HG03457 (cell line): ENCODE results near the gene ARHGAP15.

ENCODE experiments used
- ATAC-seq: cut with Tn5 transposase; IDR thresholded peaks from one replicate; pipeline ENCODE4 v1.9.1; 2021; ENCODE audit warnings: moderate number of reproducible peaks; ENCODE audit not compliant: unreplicated experiment

The ARHGAP15 gene

DNA sequence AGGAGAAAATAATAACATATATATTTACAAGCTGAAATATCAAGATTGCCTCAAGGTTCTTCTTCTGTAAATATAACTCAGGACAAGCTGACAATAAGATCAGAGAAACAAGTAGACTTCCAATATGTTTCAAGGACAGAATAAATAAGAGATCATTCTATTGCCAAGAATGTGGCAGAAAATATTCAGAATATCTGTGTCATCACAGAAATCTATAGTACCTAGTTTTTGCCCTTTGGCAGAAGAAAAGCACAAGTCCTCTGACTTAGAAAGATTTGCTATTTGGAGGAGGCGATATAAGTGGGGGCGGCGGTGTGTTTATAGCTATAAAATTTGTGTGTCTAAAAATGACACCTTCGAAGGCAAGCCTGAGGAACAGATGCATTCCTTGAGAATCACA, 34.3 kb downstream of the ARHGAP15 start:
- ATAC-seq = no peak

DNA sequence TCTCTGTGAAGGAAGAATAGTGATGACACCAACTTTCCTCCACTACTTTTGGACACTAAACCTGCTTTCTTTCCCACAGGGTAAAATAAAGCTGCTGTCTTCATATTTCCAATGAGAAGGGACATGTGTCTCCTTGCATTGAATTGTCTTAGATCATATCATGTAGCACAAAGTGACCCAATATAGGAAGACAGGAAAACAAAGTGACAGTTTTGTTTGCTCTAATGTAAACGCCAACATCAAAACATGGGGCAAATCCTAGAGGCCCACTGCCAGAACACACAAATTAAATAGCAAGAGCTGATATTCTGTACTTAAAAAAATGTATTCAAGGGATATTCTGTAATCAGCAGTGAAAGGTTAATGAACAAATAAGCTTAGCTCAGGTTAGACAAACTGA, 36.1 kb downstream of the ARHGAP15 start:
- ATAC-seq = no peak

DNA sequence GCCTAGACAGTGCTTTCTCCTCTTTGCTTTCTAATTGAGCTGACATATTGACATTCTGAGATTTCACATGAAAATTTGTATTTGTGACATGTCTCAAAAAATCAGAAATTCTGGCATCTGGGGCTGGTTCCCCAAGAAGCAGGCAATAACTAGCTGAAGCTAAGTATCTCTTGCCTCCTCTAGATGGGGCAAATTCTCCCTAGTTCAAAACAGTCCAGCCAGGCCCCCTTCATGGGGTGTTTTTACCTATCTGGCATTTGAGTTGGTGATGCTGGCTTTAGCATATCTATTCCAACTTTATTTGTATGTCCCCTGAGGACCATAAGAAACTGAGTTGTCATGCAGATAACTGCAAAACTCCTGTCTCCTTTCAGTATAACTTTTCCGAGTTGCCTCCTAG, 39.9 kb downstream of the ARHGAP15 start:
- ATAC-seq = no peak

DNA sequence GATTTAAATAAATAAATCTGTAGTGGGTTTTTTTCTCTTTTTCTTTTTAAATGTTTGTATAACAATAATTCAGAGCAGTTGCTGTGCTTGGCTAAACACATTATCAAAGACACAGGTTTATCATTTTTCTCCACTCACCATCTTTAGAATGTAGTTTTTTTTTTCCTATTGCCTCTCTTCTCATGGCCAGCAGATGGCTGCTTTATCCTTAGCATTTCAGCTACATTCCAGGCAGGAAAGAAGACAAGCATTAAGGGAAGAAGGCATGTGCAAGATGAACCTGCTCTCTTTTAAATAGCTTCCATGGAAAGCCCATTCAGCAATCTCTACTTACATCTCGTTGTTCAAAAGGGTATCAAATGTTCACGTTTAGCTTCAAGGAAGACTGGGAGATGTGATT, 42.6 kb downstream of the ARHGAP15 start:
- no peak for ATAC-seq

DNA sequence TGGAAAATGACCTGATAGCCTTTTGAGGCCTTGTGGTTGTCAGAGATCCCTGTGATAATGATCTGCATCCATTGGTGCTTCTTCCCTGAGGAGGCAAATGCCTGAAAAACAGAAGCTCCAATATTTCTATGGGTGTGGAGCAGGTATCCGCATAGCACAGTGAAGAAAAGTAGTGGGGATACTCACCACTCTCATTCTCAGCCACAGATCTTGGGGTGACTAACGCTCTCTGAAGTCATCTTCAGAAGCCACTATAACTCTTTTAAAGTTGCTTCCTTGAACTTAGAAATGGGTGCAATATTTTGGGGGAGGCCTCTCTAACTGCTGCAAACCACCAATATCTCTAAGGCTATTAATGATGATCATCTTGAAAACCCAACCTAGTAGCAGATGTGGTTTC, 46.2 kb downstream of the ARHGAP15 start:
- ATAC-seq = no peak

DNA sequence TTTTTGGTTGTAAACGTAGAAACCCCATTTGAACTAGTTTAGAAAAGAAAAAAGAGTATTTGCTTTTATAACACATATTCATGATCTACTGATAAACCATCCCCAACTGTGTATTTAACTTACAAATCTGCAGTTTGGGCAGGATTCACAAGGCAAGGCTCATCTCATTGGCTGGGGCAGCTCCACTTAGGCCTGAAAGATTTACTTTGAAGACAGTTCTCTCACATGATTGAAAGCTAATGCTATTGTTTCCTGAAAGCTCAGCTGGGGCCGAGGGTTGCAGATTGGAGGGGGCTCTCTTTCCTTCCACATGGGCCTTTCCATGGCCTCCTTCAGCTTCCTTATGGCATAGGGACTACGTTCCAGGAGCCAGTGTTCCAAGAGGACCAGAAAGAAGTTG, 47.4 kb downstream of the ARHGAP15 start:
- no peak for ATAC-seq

DNA sequence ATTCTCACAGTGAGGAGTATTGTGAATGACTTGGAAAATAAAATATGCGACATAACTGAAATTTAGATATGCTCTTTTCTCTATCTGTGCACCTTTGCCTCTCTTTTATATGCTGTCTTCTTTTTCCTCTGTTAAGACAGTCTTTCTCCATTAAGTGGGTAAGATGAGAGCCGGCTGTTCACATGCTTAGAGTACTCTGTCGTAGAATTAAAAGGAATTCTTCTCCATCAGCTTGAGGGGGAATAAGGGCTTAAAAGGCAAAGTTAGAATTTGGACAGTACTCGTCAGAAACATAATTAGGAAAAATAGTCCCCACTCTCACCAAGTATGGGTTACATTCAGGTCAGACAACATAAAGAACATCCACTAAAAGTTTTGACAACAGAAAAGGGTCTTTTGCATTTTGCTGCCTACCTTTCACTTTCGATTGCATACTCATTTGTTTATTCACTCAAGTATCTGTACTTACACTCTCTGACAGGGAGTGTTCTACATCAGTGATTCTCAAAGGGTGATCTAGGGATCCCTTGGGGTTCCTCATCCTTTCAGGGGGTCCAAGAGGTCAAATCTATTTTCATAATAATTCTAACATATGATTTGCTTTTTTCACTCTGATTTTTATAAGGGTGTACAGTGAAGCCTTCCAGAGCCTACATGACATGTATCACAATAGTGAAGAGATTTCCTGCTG, 48.0 kb downstream of the ARHGAP15 start:
- ATAC-seq = peak; percentile 97

DNA sequence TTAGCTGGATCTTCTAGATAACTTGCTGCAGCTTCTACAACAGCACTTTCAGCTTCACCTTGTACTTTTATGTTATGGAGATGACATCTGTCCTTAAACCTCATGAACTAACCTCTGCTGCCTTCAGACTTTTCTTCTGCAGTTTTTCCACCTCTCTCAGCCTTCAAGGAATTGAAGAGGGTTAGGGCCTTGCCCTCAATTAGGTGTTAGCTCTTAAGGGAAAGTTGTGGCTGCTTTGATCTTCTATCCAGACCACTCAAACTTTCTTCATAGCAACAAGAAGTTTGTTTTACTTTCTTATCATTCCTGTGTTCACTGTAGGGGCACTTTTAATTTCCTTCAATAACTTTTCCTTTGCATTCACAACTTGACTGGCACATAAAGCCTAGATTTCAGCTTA, 52.3 kb downstream of the ARHGAP15 start:
- ATAC-seq = no peak

DNA sequence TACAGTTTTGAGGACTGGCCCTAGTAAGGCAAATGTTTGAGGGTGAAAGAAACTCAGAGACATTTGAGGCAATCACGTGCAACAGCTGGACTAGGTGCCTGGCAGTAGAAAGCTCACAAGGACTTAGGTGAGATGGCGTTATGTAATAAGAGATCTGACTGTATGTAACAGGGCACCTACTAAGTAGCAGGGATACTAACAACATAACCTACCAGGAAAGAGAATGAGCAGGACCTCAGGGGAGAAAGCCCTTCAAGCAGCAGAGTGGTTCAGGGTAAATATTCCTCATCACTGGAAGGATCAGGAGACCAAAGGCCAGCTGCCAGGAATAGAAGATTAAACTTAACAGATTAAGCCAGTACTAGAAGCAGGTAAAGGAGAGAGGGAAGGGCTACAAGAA, 53.4 kb downstream of the ARHGAP15 start:
- no peak for ATAC-seq

DNA sequence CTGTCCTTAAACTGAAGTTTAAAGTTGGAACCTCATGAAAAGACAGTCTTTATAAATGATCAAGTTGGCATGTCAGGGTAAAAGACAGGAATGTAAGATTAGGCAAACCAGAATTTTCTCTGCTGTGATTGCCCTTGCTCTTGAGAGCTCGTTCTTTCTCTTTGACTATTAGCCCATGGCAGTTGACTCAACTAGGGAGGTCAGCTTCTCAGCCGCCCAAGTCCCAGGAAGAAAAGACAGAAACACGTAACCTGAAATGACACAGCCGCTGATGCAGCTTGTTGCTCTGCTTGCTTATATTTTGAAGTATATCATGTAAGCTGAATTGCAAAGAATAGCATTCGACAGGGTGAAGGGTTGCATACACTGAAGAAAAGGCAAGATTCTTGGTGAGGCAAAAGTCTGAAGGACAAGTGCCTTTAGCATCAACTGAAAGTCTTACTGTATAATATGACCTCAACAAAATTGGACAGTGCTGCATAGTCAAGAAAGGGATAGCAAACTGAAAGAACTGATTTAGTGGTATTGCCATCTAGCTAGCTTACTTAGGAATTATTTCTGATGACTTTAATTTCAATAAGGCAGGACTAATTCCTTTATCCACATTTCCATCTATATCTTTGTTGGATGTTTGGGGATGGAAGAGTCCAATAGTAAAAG, 54.7 kb downstream of the ARHGAP15 start:
- ATAC-seq = no peak

DNA sequence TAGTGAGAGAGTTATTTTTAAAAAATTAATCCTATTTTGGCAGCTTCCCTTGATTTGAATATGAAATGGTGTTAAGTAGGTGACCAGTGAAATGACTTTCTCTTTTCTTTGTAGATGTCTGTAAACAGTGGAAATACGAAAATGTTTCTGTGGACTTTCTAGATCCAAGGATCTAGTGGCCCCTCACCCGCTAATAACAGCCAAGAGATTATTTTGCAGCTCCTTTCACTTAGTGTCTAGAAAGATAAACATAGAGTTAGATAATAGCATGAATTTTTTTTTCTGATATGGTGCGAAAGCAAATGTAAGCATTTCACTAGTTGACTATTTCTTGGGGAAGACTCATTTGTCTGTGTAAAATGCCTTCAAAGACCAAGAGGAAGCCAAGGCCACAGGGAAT, 57.7 kb downstream of the ARHGAP15 start:
- ATAC-seq = no peak

DNA sequence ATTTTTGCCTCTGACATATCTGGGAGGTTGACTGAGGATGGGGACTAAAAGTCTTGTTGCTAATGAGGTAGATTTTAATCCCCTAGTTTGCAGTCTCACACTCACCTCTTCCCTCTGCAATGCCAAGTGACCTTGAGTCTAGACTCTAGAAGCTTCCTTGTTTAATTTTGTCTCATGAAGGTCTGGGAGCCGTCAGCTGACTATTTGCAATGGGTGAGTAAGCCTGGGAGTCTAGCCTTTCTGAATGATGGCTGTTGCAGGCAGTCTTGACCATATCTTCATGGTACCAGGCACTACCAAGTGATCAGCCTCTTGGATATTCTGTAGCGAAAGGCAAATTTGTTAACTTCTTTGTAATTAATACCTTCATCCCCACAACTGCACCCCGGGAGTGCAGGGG, 61.2 kb downstream of the ARHGAP15 start:
- ATAC-seq = no peak

DNA sequence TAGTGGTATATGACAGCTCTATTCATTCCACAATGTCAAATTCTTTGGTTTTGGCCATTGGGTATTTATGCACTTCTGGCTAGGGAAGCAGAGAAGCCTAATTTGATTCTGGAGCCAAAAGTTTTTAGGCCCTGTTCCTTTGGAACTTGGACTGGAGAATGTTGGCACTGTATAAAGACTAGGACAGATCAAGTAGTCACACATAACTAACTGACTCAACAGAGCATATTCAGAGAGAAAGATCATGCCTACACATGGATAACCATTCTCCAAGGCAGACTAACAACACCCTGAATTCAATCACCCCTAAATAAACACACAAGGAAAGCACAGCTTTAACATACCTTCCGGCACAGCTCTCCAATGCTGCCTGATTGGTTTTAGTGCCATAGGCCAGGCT, 62.9 kb downstream of the ARHGAP15 start:
- no peak for ATAC-seq

DNA sequence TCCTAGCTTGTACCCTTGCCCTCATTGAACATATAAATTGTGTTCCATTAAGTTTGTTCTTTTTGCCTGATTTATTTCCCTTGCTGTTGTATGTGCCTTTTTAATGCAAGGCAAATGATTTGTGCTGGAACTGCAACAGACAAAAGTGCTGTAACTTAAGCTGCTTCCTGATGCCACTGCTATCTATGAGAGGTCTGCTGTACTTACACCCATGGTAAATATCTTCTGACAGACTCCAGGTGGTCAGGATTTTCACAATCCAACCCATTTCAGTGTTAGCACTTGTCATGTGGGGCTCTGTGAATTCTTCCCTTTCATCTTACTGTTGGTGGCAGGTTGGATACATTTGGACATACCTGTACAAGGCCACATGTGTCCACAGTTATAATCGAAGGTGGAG, 63.5 kb downstream of the ARHGAP15 start:
- ATAC-seq = no peak

DNA sequence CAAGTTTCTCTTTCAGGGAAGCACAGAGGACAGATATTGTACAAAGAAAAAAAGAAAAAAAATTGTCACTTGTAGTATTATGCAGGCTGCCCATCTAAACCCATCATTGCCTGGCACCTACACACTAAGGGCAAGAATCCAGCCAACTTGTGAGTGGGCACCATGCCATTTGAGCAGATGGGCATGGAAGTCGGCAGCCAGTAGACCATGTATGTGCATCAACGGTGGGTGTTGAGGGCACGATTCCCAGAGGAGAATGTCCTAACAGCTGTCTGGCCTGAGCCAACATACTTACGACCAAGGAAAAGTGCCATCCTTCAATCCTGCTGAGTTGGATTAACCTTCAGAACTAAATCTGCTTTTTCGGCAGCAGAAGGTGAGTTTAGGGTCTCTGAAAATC, 63.9 kb downstream of the ARHGAP15 start:
- no peak for ATAC-seq

DNA sequence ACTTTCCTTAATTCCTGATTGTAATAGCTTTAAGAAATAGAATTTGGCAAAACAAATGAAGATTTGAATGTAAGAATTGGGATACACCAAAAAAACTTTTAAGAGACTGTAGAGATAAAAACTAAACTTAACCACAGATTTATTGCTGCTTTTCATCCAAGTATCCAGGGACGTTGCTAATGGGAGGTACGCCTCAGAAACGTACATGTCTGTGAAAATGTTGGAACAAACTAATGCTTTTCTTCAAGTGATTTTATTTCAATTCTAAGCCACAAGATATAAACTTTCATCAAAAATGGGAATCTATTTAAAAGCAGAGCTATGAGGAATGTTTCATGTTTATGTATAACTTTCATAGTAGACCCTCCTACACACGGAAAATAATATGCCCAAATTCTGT, 66.3 kb downstream of the ARHGAP15 start:
- ATAC-seq = no peak

DNA sequence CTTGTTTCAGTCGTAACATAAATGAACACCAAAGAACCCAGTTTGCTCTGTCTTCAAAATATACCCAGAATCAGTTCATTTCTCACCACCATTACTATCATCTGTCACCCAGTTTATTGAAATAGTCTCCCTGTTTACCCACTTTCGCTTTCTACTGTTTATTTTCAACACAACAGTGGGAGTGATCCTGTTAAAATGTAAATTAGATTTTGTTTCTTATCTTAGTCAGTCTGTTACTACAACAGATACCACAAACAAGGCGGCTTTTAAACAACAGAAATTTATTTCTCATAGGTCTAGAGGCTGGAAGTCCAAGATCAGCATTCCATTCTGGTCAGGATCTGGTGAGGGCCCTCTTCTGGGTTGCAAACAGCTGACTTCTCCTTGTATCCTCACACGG, 74.8 kb downstream of the ARHGAP15 start:
- no peak for ATAC-seq

DNA sequence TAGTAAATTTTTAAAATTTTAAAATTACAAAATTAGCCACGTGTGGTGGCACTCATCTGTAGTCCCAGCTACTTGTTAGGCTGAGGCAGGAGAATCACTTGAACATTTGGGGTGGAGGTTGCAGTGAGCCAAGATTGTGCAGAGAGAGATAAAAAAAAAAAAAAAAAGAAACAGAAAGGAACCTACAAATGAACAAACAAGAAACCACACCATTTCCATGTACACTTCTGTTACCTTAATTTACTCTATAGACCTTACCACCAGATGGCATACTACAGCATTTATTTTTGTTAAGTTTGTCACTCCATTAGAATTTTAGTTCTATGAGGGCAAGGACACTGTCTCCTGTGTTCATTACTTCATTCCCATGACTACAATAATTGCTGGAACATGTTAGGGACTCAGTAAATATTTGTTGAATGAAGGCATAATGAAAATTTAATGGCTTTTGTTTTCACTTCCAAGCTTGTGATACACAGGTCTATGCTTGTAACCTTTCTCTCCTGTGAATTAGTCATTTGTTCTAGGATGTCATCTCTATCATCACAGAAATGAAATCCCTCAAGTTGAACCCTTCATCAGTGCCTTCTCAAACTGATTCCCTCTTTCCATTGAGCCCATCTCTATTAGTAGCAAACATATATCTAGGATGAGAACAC, 76.0 kb downstream of the ARHGAP15 start:
- ATAC-seq = no peak

DNA sequence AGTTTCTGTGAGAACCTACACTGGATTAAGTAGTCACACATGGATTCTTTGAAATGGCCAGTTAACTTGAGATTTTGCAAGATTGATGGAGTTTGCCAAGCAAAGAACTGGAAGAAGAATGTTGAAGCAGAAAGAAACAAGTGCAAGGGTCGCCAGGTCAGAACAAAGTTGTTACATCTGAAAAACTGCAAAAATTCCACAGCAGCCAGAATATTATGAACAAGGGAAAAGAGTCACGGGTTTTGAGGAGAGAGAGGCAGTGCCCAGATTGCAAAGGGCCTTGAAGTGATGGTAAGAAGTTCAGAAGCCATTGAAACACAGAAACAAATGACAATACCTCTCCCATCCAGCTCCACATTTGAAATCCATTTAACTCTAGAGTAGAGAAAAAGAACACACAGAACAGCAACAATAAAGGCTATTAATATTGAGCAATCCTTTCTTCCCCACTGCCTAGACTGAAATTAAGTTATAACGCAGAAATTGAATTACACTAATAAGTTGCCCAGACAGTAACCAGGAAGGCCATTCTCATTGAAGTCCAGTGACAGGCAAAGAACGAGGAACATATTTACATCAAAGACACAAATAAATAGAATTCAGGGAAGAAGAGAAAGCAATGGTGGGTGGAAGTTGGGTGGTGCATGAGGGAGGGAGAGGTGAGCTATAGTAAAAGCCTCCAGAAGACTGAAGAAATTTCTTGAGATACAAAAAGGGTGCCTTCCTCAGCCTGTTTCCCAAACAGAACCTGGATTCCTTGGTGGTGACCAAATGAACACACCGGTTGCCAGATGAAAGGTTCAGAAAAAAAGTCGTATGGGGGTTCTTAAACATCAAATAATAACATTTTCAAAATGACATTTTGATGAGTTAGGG, 80.6 kb downstream of the ARHGAP15 start:
- no peak for ATAC-seq

DNA sequence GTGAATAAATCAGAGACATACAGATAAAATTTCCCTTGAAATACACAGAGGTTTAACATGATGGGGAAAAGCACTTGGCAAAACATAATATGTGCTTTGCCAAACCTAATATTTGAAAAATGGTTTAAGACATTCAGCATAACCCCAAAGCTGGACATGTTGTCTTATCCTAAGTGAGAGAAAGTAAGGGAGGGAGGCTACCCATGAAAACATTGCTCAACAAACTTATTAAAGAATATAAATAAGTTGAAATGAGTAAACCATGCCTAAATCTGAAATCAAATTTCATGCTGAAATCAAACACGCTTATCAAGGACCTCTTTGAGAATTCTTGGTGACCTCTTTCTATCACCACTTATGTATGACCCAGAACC, 81.2 kb downstream of the ARHGAP15 start:
- no peak for ATAC-seq

DNA sequence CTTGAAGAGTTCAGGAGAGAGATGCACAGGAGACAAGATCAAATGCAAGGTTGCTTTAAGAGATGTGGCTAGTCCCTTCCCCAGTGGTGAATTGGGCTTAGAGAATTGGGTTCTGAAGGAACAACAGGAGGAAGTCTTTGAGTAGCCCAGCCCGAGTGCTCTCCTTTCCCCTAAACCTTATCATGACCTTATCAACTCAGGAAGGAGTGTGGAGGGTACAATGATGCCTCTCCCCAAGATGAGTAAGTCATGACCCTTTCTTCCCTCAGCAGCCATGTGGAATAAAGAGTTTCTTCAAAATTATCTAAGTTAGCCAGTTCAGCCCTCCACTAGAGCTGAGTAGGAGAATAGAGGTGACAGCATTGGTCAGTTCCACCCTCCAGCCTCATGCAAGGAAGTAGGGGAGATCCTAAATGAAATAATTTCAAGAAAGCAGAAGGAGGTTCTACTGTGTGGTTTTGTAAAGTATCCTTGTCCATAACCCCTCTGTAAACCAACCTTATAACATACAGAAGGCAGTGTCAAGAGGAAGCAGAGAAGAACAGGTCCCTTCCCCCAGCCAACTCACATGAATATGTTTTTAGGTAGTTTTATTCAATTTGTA, 88.4 kb downstream of the ARHGAP15 start:
- no peak for ATAC-seq
